ENCODE measurements around the gene KRTAP1-4. TPM values are rescaled to one million over a fixed set of nuclear protein-coding genes. Genes with fewer than 3 reads are reported as not detected.

Gene KRTAP1-4
- total RNA-seq, 4 donors from 2014 or later, result not detected

DNA sequence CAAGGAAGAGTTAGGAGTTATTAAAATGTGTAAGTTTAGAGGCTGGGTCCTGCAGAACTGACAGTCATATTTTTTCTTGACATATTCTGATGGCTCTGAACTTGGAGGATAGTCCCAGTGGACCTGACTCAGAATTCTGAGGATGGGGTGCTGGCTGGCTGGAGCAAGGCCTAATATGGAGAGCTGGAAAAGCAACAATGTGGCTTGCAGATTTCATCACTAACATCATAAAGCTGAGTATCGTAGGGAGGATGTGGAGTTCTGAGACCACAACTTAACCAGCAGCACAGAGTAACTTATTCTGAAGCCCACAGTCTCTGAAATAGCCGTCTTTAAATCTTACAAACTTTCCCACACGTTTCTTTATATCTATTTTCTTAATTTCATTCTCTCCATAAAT lies 5.3 kb downstream of the KRTAP1-4 start:
- no peaks in the 10 kb centered on the region for H3K9me3 ChIP-seq
- no peak overlapping the region for H3K27ac ChIP-seq
- WGBS, 2 donors, result 79 to 81% methylated on average over 3 of the region's 3 CpGs
- H3K4me3 ChIP-seq (replicated peaks in 1 of 3), result no peak overlapping the region
- H3K27me3 ChIP-seq, result no peaks in the 10 kb centered on the region
- no peaks in the 10 kb centered on the region for H3K4me1 ChIP-seq
- H3K36me3 ChIP-seq, result no peaks in the 10 kb centered on the region
- TF ChIP-seq POLR2A (IDR thresholded peaks at IDR 0.05), result no peak
- TF ChIP-seq, protein P1, sequence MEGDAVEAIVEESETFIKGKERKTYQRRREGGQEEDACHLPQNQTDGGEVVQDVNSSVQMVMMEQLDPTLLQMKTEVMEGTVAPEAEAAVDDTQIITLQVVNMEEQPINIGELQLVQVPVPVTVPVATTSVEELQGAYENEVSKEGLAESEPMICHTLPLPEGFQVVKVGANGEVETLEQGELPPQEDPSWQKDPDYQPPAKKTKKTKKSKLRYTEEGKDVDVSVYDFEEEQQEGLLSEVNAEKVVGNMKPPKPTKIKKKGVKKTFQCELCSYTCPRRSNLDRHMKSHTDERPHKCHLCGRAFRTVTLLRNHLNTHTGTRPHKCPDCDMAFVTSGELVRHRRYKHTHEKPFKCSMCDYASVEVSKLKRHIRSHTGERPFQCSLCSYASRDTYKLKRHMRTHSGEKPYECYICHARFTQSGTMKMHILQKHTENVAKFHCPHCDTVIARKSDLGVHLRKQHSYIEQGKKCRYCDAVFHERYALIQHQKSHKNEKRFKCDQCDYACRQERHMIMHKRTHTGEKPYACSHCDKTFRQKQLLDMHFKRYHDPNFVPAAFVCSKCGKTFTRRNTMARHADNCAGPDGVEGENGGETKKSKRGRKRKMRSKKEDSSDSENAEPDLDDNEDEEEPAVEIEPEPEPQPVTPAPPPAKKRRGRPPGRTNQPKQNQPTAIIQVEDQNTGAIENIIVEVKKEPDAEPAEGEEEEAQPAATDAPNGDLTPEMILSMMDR (IDR thresholded peaks at IDR 0.05), result no peak
- no peak for DNase-seq
- intact Hi-C loops (cut with DNase I), result no loop called here

DNA sequence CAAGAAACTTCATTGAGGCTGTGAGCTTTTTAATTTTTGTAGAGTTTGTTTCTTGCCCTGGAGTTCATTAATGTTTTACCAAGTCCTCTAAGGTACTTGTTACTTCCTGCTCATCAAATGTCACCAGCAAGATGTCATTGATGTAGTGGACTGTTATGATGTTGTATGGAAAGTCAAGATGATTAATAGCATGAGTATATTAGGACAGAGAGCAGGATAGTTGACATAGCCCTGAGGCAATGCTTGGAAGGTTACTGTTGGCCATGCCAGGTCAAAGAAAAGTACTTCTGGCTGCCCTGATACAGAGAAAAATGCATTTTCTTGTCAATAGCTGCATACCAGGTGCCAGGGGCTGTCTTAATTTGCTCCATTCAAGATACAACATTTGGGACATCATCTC lies 9.7 kb downstream of the KRTAP1-4 start:
- Histone ChIP-seq H3K4me3 (replicated peaks in 1 of 3) (no peak overlapping the region), H3K27me3 (no peaks in the 10 kb centered on the region), H3K36me3 (no peaks in the 10 kb centered on the region), H3K27ac (no peak overlapping the region), H3K4me1 (no peaks in the 10 kb centered on the region), H3K9me3 (no peaks in the 10 kb centered on the region)
- intact Hi-C loops (cut with DNase I), result no loop called here
- TF ChIP-seq, protein P1 (IDR thresholded peaks at IDR 0.05), result no peak
- no peak for TF ChIP-seq POLR2A (IDR thresholded peaks at IDR 0.05)
- no peak for DNase-seq

DNA sequence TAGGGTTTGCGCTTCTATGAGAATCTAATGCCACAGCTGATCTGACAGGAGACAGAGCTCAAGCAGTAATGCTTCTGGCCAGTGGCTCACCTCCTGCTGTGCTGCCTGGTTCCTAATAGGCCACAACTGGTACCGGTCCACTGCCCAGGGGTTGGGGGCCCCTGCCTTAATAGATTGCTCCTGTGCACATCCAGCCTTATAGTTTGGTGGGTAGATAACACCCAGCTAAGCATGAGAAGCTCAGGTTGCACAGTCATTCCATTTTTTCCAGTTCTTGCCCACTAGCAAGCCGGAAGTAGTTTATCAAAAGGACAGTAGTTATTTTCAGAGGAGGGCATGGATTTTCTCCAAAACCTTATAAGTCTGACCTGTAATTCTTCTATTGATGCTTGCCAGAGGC lies 10.6 kb downstream of the KRTAP1-4 start:
- no peaks in the 10 kb centered on the region for H3K9me3 ChIP-seq
- intact Hi-C loops (cut with DNase I), result no loop called here
- WGBS, 2 donors, result 84 to 95% methylated on average over 3 of the region's 3 CpGs
- TF ChIP-seq POLR2A (IDR thresholded peaks at IDR 0.05), result no peak
- TF ChIP-seq, protein P1 (IDR thresholded peaks at IDR 0.05), result no peak
- H3K36me3 ChIP-seq, result no peaks in the 10 kb centered on the region
- no peak for DNase-seq
- no peaks in the 10 kb centered on the region for H3K27me3 ChIP-seq
- H3K27ac ChIP-seq, result no peak overlapping the region
- H3K4me3 ChIP-seq (replicated peaks in 1 of 3), result no peak overlapping the region
- no peaks in the 10 kb centered on the region for H3K4me1 ChIP-seq

DNA sequence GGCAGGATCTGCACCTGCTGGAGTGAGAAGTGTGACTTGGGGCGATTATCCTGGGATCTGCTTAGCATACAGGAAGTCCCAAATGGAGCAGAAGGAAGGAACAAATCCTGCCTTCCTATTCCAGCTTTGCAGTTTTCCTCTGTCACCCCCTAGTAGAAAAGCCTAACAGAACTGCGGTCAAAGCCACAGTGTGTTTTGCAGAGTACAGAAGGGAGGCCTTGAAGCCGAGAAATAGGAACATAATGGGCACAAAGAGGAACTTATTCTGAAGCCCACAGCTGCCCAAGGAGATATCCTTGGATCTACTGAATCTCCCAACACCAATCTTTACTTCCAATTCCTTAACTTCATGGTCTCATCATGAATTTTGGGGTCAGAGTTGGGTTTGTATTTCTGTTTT lies 11.5 kb downstream of the KRTAP1-4 start:
- no peak overlapping the region for H3K4me3 ChIP-seq (replicated peaks in 1 of 3)
- 73 to 80% methylated on average over 3 of the region's 3 CpGs for WGBS, 2 donors

DNA sequence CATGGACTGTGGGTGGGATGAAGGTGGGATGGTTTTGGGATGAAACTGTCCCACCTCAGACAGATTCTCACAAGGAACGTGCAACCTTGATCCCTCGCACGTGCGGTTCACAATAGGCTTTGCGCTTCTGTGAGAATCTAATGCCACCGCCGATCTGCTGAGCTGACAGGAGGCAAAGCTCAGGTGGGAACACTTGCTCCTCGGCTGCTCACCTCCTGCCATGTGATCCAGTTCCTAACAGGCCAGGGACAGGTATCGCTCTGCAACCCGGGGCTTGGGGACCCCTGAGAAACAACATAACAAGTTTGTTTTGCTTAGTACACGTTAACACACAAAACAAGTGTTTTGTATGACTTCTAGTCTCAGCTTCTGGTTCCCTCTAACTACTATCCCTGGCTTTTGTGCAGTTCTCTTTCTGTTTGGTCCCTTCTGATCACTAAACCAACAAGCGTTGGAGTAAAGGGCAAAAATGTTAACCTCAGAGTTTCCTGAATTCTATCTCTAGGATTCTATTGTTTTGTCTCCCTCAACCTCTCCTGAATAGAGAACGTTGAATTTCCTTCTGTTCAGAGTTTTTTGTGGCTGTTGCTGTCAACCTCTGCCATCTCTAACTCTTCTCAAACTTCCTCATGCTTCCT lies 13.3 kb downstream of the KRTAP1-4 start:
- no peak for DNase-seq
- Histone ChIP-seq H3K9me3 (no peaks in the 10 kb centered on the region), H3K27ac (no peak overlapping the region), H3K36me3 (no peaks in the 10 kb centered on the region), H3K4me1 (no peaks in the 10 kb centered on the region), H3K4me3 (replicated peaks in 1 of 3) (no peak overlapping the region), H3K27me3 (no peaks in the 10 kb centered on the region)
- intact Hi-C loops (cut with DNase I), result no loop called here
- TF ChIP-seq, protein P1 (IDR thresholded peaks at IDR 0.05), result no peak
- no peak for TF ChIP-seq POLR2A (IDR thresholded peaks at IDR 0.05)
- WGBS, 2 donors, result 74 to 76% methylated on average over 13 of the region's 13 CpGs

More for the DNA sequence above, 11.5 kb downstream of the KRTAP1-4 start:
- intact Hi-C loops (cut with DNase I), result no loop called here
- Histone ChIP-seq H3K27me3 (no peaks in the 10 kb centered on the region), H3K36me3 (no peaks in the 10 kb centered on the region), H3K9me3 (no peaks in the 10 kb centered on the region), H3K4me1 (no peaks in the 10 kb centered on the region), H3K27ac (no peak overlapping the region)
- TF ChIP-seq POLR2A (IDR thresholded peaks at IDR 0.05), result no peak
- TF ChIP-seq, protein P1 (IDR thresholded peaks at IDR 0.05), result no peak
- no peak for DNase-seq
